ENCODE results near the gene KRTAP23-1. TPM values are rescaled to one million over a fixed set of nuclear protein-coding genes. Genes with fewer than 3 reads are reported as not detected.

Gene KRTAP23-1, protein sequence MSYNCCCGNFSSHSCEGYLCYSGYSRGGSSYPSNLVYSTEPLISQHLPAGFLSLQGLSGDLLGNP
- total RNA-seq = not detected

DNA sequence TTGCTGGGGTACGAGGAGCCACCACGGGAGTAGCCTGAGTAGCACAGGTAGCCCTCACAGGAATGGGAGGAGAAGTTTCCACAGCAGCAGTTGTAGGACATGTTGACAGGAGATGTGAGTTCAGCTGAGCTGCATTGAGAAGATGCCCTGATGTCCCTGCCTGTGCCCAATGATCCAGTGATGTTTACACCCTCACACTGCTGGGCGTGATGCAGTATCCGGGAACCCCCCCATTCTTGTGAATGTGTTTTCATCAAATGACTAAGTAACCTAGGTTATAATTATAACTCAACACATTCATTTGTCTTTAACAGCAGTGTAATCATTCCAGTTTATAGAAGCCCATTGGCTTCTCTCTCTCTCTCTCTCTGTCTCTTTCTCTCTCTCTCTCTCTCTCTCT lies at the start of gene KRTAP23-1:
Gene KRTAP23-1 (minus strand): TSS at position 101 of the 400 bp plus-strand sequence. CDS start 0 bp downstream, at position 101.
- no peaks in the 10 kb centered on the region for H3K9me3 ChIP-seq
- WGBS, 2 donors = 70 to 84% methylated on average over 4 of the region's 4 CpGs
- no peak within 1 kb of the TSS for H3K27ac ChIP-seq
- DNase-seq = no peak
- H3K4me1 ChIP-seq = no peaks in the 10 kb centered on the region
- no peaks in the 10 kb centered on the region for H3K27me3 ChIP-seq
- no peak within 1 kb of the TSS for H3K4me3 ChIP-seq
- TF ChIP-seq POLR2A (IDR thresholded peaks at IDR 0.05) = no peak
- TF ChIP-seq, protein P1, sequence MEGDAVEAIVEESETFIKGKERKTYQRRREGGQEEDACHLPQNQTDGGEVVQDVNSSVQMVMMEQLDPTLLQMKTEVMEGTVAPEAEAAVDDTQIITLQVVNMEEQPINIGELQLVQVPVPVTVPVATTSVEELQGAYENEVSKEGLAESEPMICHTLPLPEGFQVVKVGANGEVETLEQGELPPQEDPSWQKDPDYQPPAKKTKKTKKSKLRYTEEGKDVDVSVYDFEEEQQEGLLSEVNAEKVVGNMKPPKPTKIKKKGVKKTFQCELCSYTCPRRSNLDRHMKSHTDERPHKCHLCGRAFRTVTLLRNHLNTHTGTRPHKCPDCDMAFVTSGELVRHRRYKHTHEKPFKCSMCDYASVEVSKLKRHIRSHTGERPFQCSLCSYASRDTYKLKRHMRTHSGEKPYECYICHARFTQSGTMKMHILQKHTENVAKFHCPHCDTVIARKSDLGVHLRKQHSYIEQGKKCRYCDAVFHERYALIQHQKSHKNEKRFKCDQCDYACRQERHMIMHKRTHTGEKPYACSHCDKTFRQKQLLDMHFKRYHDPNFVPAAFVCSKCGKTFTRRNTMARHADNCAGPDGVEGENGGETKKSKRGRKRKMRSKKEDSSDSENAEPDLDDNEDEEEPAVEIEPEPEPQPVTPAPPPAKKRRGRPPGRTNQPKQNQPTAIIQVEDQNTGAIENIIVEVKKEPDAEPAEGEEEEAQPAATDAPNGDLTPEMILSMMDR (IDR thresholded peaks at IDR 0.05) = no peak
- intact Hi-C loops (cut with DNase I) = no loop called here
- H3K36me3 ChIP-seq = no peaks in the 10 kb centered on the region

DNA sequence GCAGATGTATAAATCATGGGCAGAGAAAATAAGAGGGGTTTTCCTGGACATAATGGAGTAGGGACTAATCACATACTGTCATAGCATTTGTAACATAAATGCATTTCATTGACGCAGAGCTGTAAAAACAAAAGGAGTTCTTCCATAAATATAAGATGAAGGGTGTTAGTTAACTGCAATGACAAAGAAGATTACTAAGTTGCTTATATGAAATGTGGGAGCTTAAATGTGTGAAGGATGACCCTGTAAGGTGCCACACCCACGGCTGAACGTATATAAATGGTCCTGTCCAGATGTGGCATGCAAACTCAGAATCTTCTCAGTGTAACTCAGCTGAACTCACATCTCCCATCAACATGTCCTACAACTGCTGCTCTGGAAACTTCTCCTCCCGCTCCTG lies 47.3 kb upstream of the KRTAP23-1 start, which contains the start of gene KRTAP13-1:
Gene KRTAP13-1 (plus strand): TSS at position 301 of the 400 bp plus-strand sequence. CDS start 56 bp downstream, at position 357.
- Histone ChIP-seq H3K27me3 (no peaks in the 10 kb centered on the region), H3K4me3 (no peak within 1 kb of the TSS), H3K4me1 (no peaks in the 10 kb centered on the region), H3K27ac (no peak within 1 kb of the TSS), H3K9me3 (no peaks in the 10 kb centered on the region), H3K36me3 (no peaks in the 10 kb centered on the region)
- no peak for DNase-seq
- 51 to 63% methylated on average over 4 of the region's 4 CpGs for WGBS, 2 donors
- intact Hi-C loops (cut with DNase I) = no loop called here
- TF ChIP-seq, protein P1 (IDR thresholded peaks at IDR 0.05) = no peak
- no peak for TF ChIP-seq POLR2A (IDR thresholded peaks at IDR 0.05)

DNA sequence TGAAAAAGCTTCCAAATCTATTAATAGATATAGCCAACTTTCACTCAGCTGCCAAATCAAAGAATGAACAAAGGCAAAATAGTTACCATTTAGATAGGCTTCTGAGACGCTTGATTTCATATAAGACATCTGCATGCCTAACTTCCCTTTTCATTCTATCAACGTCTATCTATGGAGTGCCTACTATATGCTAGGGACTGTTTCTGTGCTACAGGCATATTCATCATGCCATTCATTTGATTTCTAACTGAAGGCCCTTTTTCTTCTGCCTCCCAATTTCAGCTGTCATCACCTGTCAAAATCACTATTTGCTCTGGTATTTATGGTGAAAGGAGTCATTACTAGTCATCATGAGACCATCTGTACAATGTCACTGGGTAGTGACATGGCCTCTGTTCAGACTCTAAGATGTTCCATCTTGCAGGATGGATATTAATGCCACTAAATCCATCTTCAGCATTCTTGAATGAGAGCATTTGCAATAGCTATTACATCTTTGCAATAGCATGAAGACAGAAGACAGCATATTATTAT lies 43.2 kb upstream of the KRTAP23-1 start:
- WGBS, 2 donors = 50 to 54% methylated on average over 2 of the region's 2 CpGs
- no peak for DNase-seq
- no peak overlapping the region for H3K27ac ChIP-seq

DNA sequence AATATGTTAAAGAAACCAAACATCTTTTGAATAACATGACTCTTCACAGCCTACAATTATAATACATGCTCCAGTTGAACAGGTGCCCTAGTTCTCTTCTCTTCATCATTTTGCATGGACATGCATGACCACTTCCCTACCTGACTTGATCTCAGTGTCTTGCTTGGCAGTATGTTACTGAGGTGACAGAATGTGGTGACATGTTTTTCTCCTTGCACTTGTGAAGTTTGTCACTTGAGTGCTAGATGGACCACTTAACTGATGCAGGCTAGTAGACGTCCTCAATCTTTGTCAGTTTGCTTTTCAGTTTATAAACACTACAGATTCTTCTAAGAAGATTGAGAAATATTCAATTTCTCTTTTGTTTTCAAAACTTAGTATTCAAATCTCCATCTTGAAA lies 33.8 kb upstream of the KRTAP23-1 start:
- 40 to 43% methylated on average over 1 of the region's 1 CpG for WGBS, 2 donors
- Histone ChIP-seq H3K27me3 (no peaks in the 10 kb centered on the region), H3K4me3 (no peak overlapping the region), H3K27ac (no peak overlapping the region), H3K4me1 (no peaks in the 10 kb centered on the region), H3K9me3 (no peaks in the 10 kb centered on the region), H3K36me3 (no peaks in the 10 kb centered on the region)
- intact Hi-C loops (cut with DNase I) = no loop called here
- no peak for TF ChIP-seq POLR2A (IDR thresholded peaks at IDR 0.05)
- TF ChIP-seq, protein P1 (IDR thresholded peaks at IDR 0.05) = no peak
- no peak for DNase-seq

More for the DNA sequence above, 43.2 kb upstream of the KRTAP23-1 start:
- Histone ChIP-seq H3K36me3 (no peaks in the 10 kb centered on the region), H3K9me3 (no peaks in the 10 kb centered on the region), H3K4me3 (no peak overlapping the region), H3K4me1 (no peaks in the 10 kb centered on the region), H3K27me3 (no peaks in the 10 kb centered on the region)
- intact Hi-C loops (cut with DNase I) = no loop called here
- no peak for TF ChIP-seq POLR2A (IDR thresholded peaks at IDR 0.05)
- TF ChIP-seq, protein P1 (IDR thresholded peaks at IDR 0.05) = no peak

DNA sequence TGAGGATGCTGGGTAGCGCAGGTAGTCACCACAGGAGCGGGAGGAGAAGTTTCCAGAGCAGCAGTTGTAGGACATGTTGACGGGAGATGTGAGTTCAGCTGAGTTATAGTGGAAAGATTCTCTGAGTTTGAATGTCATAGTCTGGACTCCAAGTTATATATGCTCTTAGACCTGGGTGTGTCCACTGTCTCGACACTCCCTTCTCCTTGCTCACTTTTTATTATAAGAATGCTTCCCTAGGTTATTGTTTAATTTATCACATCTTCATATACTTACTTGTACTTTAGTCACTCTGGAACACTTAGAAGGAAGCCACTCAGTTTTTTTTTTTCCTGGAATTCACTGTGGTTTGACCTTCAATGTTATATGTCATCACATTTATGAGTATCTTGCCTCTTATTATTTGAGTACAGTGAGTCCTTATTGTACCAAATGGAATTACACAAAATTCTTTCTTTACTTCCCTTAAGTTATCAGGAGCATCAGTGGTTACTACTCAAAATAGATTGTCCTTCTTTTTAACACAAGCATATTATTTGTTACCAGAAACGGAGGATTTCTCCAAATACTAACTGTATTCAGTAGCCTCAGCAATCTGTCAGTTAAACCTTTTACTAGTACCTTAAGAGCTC lies 23.8 kb upstream of the KRTAP23-1 start, which contains the start of gene KRTAP13-2:
Gene KRTAP13-2 (minus strand): TSS at position 133 of the 632 bp plus-strand sequence. CDS start 58 bp downstream, at position 75.
- H3K27ac ChIP-seq = no peak within 1 kb of the TSS
- intact Hi-C loops (cut with DNase I) = no loop called here
- DNase-seq = no peak
- no peaks in the 10 kb centered on the region for H3K27me3 ChIP-seq
- no peaks in the 10 kb centered on the region for H3K9me3 ChIP-seq
- no peaks in the 10 kb centered on the region for H3K4me1 ChIP-seq
- no peaks in the 10 kb centered on the region for H3K36me3 ChIP-seq
- 75% methylated on average over 5 of the region's 5 CpGs for WGBS, 2 donors
- H3K4me3 ChIP-seq = no peak within 1 kb of the TSS
- TF ChIP-seq, protein P1 (IDR thresholded peaks at IDR 0.05) = no peak
- TF ChIP-seq POLR2A (IDR thresholded peaks at IDR 0.05) = no peak

All from esophagus squamous epithelium (tissue), 5 donors.